ENCODE results near the gene DPYSL5.

DNA sequence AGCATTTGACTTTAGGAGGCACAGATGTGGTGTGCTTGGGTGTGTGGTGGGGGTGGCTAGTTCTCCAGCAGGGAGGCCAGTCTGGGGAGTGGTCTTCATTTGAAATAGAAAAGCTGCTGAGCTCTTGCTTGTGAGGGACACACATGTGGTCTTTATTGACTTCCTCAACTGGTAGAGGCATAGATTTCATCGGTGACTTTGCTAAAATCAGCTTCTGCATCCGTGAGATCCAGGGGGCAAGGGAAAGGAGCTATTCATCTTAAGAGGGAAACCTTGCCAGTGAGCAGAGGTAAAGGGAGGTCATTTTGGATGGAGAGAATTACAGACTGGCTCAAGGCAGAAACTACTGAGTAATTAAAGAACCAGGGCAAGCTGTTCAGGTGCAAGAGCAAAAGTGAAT lies 127.2 kb downstream of the DPYSL5 start:
- TF ChIP-seq CTCF (IDR thresholded peaks at IDR 0.05; ENCODE audit: control extremely low read depth in 1 of 3, insufficient read depth in 1 of 3, low read depth in 1 of 3, low read length in 3 of 3) (no peak), JUND (IDR thresholded peaks at IDR 0.05; ENCODE audit: low read length) (no peak), RAD21 (IDR thresholded peaks at IDR 0.05 in 1 of 2, conservative IDR thresholded peaks at IDR 0.05 in 1 of 2; ENCODE audit: low read depth in 2 of 2, low read length in 2 of 2) (no peak), GABPA (IDR thresholded peaks at IDR 0.05; ENCODE audit: borderline replicate concordance, insufficient read depth, low read length) (no peak), EP300 (IDR thresholded peaks at IDR 0.05; ENCODE audit: borderline replicate concordance in 1 of 2, low read depth in 2 of 2, low read length in 2 of 2) (no peak), TCF12 (IDR thresholded peaks at IDR 0.05; ENCODE audit: low read depth, low read length) (no peak), POU5F1 (IDR thresholded peaks at IDR 0.05; ENCODE audit: low read depth, low read length) (no peak), NANOG (IDR thresholded peaks at IDR 0.05; ENCODE audit: insufficient read depth, low read depth, low read length, poor library complexity, severe bottlenecking) (no peak), EGR1 (IDR thresholded peaks at IDR 0.05; ENCODE audit: borderline replicate concordance, low read depth, low read length) (no peak), POLR2A (IDR thresholded peaks at IDR 0.05; ENCODE audit: control extremely low read depth in 1 of 2, low read depth in 2 of 2, low read length in 2 of 2) (no peak), HDAC2 (IDR thresholded peaks at IDR 0.05; ENCODE audit: borderline replicate concordance in 1 of 2, low read depth in 2 of 2, low read length in 2 of 2) (no peak)
